ENCODE measurements around the gene MYO7B.

DNA sequence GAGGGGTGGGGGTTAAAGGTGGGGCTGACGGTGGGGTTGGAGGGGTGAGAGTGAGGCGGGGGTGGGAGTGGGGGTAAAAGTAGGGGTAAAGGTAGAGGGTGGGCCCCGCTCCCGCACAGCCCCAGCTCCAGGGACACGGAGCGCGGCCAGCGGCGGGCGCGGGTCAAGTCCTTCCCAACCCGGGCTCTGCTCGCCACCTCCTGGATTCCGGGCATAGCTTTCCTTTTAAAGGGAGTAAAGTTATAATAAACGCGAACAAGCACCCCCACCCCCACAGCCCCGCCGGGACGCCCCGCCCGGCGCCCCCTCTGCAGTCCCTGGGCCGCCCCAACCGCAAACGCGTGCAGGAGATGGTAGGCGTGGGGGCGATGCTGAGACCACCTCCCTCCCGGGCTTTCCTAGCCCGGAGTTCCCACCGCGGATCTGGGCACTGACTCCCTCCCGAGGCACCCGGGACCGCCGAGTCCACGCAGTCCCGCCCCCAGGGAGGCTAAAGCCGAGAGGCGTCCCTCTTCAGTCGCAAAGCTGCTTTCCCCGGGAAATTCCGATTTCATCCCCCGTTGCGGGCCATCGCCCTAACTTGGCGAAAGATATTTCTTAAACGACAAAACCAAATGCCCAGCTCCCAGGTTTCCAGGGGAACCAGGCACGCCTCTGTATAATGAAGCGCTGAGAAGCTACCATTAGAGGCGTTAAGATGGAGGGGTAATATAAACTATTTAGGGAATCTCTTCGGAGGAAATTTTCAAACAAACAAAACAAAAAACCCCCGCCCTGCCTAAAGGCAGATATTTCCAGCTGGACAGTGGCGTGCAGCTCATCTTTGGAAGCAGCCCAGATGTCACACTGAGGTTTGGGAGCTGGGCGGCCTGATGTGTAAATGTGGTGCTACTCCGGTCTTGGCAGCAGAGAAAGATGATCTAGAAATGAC, 140.1 kb downstream of the MYO7B start, which contains the start of gene LIMS2:
- TF ChIP-seq, protein P1, sequence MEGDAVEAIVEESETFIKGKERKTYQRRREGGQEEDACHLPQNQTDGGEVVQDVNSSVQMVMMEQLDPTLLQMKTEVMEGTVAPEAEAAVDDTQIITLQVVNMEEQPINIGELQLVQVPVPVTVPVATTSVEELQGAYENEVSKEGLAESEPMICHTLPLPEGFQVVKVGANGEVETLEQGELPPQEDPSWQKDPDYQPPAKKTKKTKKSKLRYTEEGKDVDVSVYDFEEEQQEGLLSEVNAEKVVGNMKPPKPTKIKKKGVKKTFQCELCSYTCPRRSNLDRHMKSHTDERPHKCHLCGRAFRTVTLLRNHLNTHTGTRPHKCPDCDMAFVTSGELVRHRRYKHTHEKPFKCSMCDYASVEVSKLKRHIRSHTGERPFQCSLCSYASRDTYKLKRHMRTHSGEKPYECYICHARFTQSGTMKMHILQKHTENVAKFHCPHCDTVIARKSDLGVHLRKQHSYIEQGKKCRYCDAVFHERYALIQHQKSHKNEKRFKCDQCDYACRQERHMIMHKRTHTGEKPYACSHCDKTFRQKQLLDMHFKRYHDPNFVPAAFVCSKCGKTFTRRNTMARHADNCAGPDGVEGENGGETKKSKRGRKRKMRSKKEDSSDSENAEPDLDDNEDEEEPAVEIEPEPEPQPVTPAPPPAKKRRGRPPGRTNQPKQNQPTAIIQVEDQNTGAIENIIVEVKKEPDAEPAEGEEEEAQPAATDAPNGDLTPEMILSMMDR (conservative IDR thresholded peaks at IDR 0.05 in 1 of 2, IDR thresholded peaks at IDR 0.05 in 1 of 2; ENCODE audit: low read depth in 1 of 2, low read length in 2 of 2) = no peak
- no peak for TF ChIP-seq EZH2 (IDR thresholded peaks at IDR 0.05; ENCODE audit: low read length, missing control alignments)
